Coronary artery (tissue), 2 donors: ENCODE data around the gene ACKR3.

Source experiments
- DNase-seq: peaks from one replicate; pipeline ENCODE4 v3.0.0-alpha.2; 2017; ENCODE audit warnings: low spot score
- H3K27ac ChIP-seq, 2 donors: fragments of 200-600 bp; sonication (generic); one replicate each; pipeline ENCODE4 v1.5.1; 2016 to 2019
- H3K4me3 ChIP-seq: fragments of 200-600 bp; sonication (generic); 2 replicates; pipeline ENCODE4 v1.5.1; 2016; ENCODE audit warnings: mild to moderate bottlenecking, moderate library complexity
- TF ChIP-seq, protein P1 (sequence below): fragments of 200-600 bp; sonication (generic); IDR thresholded peaks from one replicate; pipeline ENCODE4 v1.5.1; 2019; ENCODE audit warnings: antibody characterized with exemption

Gene ACKR3

GRCh38 chr2:236569573-236569973, at the start of gene ACKR3:
TSS of gene ACKR3 (plus strand) at chr2:236569825. CDS start at chr2:236580466, 10,641 bp downstream.
- peak within 1 kb of the TSS; percentile 76 for H3K4me3 ChIP-seq

DNA sequence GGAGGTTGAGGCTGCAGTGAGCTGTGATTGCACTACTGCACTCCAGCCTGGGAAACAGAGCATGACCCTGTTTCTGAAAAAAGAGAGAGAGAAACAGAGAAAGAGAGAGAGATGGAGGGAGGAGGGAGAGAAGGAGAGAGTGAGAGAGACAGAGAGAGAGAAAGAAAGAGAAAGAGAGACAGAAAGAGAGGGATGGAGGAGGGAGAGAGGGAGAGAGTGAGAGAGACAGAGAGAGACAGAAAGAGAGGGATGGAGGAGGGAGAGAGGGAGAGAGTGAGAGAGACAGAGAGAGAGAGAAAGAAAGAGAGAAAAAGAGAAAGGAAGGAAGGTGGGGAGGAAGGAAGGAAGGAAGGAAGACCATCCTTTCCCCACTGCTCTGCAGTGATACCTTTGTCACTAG, 48.1 kb upstream of the ACKR3 start:
- no peak overlapping the region for H3K4me3 ChIP-seq
- TF ChIP-seq, protein P1, sequence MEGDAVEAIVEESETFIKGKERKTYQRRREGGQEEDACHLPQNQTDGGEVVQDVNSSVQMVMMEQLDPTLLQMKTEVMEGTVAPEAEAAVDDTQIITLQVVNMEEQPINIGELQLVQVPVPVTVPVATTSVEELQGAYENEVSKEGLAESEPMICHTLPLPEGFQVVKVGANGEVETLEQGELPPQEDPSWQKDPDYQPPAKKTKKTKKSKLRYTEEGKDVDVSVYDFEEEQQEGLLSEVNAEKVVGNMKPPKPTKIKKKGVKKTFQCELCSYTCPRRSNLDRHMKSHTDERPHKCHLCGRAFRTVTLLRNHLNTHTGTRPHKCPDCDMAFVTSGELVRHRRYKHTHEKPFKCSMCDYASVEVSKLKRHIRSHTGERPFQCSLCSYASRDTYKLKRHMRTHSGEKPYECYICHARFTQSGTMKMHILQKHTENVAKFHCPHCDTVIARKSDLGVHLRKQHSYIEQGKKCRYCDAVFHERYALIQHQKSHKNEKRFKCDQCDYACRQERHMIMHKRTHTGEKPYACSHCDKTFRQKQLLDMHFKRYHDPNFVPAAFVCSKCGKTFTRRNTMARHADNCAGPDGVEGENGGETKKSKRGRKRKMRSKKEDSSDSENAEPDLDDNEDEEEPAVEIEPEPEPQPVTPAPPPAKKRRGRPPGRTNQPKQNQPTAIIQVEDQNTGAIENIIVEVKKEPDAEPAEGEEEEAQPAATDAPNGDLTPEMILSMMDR, result no peak
- no peak for DNase-seq
- no peak overlapping the region for H3K27ac ChIP-seq

More at GRCh38 chr2:236569573-236569973, at the start of gene ACKR3:
- TF ChIP-seq, protein P1, result no peak
- H3K27ac ChIP-seq, result peak within 1 kb of the TSS; percentile 91 to 97
- peak; percentile 90 for DNase-seq

DNA sequence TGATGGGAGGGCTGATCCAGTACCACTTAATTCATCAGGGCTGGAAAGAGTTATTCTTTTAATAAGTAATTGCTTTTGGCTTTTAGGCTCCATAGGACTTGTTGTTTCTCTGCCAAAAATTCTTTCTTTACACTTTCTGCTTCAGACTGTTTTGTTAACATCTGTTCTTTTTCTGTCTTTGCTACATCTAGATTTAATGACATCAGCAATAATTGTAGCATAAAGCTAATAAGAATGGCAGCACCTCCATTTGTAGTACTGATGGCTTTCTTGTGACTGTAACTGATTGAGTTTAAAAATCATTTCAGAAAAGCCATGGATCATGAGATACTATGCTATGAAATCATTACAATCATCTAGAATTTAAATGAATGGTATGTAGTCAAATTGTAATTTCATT, 46.4 kb upstream of the ACKR3 start:
- no peak overlapping the region for H3K4me3 ChIP-seq
- DNase-seq, result no peak
- TF ChIP-seq, protein P1, result no peak
- H3K27ac ChIP-seq, result no peak overlapping the region

GRCh38 chr2:236525411-236525997, 44.1 kb upstream of the ACKR3 start:
- no peak for DNase-seq
- H3K27ac ChIP-seq, result no peak overlapping the region
- TF ChIP-seq, protein P1, result no peak

GRCh38 chr2:236526455-236527158, 43.0 kb upstream of the ACKR3 start:
- Histone ChIP-seq H3K4me3 (no peak overlapping the region), H3K27ac (no peak overlapping the region)
- TF ChIP-seq, protein P1, result no peak
- no peak for DNase-seq

More at GRCh38 chr2:236525411-236525997, 44.1 kb upstream of the ACKR3 start:
- no peak overlapping the region for H3K4me3 ChIP-seq

DNA sequence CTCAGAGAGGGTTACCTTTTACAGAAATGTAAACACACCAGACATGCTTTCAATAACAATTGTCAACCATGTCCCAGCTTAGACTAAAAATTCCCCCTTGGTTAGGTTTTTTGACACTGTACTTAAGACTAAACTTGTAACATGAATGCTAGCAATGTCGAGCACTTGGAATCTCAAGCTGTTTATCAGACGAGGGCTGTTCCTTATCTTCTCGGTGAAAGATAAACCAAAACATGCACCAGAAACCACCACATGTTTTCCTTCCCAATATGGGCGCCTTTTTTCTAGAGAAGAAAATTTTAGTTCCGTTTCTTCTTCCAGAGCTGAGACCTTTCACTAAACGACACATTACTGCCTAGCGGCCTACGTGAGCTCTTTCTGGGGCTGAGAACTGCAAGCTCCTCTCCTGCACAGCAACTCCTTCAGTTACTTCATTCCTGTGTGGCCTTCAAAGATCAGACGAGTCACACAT, 42.4 kb upstream of the ACKR3 start:
- Histone ChIP-seq H3K27ac (no peak overlapping the region), H3K4me3 (no peak overlapping the region)
- DNase-seq, result no peak
- TF ChIP-seq, protein P1, result no peak

DNA sequence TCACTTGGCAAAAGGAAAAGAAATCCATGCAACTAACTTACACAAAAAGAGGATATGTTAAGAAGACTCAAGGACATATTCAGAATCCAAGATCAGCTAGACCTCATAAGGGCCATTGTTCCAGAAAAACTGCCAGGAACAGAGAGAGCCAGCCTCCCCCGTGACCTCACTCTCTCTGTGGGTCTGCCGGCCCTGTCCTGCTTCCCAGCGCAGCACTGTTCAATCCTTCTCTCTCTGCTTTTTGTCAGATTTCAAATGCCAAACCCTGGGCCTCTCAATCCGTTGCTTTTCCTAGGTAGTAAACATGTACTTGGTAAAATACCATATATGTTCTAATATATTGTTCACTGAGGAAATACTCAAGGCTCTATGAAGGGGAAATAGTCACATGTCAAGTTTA, 40.0 kb upstream of the ACKR3 start:
- Histone ChIP-seq H3K4me3 (no peak overlapping the region), H3K27ac (no peak overlapping the region)
- no peak for DNase-seq
- TF ChIP-seq, protein P1, result no peak
